Measurements from ENCODE around the gene KCNV2.

DNA sequence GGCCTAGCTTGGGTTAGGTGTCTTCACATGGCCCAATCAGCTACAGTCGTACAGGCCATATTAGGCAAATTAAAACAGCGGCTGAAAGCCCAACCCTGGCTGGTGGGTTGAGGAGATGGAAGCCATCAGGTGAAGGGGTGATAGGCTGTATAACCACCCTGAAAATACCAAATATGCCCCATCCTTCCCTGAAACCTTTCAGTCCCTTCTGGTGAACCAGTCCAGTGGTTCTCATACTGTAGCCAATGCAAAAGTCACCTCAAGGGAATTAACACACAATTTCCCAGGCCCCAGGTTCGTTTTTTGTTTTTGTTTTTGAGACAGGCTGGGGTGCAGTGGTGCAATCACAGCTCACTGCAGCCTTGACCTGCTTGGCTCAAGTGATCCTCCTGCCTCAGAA lies 19.8 kb upstream of the KCNV2 start:
- TF ChIP-seq EZH2 (IDR thresholded peaks at IDR 0.05) (no peak), POLR2AphosphoS5 (IDR thresholded peaks at IDR 0.05; ENCODE audit: borderline replicate concordance, low read depth, low read length) (no peak), FOXP2 (optimal IDR thresholded peaks at IDR 0.05; ENCODE audit: control extremely low read depth, extremely low read length, insufficient read depth) (no peak)

Measured in SK-N-MC (cell line).